GM21390 (cell line): ENCODE data around the gene OLFM2.
"Not testable (repeated sequence)": the region's sequence is repeated elsewhere in the genome, so short reads cannot be mapped to it uniquely, and the experiment has no call there.

Experiments used
- ATAC-seq: cut with Tn5 transposase; IDR thresholded peaks from one replicate; pipeline ENCODE4 v1.9.1; 2021; ENCODE audit not compliant: unreplicated experiment

Gene OLFM2

DNA sequence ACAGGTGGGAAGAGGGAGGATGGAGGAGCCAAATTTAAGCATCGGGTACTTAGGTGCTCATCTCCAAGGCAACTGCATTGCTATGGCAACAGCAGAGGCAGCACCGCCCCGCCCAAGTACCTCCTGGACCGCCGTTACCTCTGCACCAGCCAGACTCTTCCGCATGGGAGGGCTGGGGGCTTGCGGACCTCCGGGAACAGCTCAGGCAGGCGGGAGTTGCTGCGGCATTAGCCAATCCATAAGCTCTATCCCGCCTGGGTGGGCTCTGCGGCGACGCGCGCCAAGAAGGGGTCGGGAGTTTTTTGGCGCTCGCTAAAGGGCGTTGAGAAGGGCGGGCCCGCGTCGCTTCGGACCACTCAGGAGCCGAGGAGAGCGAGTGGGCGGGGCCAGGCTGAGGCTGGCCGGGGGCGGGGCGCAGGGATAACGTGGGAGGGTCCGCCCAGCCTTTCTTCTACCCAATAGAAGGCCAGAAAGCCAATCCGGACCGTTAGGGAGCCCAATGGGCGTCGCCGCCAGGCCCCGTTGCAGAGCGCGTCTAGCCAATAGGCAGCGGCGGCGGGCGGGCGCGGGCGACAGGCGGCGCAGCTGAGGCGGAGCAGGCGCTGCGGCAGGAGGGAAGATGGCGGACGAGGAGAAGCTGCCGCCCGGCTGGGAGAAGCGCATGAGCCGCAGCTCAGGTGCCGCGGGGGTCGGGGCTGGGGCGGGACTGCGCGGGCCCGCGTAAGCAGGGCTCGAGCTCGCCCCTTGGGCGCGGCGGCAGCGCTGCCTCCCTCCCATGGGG is 101.4 kb downstream of the OLFM2 start, which contains the start of gene PIN1:
Gene PIN1, plus strand, starts transcription at position 593 of the 781 bp plus-strand sequence. Its CDS starts 27 bp downstream, at position 620.
- ATAC-seq = peak; percentile 96

GRCh38 chr19:9834307-9834725 is 102.0 kb downstream of the OLFM2 start:
- no peak for ATAC-seq

DNA sequence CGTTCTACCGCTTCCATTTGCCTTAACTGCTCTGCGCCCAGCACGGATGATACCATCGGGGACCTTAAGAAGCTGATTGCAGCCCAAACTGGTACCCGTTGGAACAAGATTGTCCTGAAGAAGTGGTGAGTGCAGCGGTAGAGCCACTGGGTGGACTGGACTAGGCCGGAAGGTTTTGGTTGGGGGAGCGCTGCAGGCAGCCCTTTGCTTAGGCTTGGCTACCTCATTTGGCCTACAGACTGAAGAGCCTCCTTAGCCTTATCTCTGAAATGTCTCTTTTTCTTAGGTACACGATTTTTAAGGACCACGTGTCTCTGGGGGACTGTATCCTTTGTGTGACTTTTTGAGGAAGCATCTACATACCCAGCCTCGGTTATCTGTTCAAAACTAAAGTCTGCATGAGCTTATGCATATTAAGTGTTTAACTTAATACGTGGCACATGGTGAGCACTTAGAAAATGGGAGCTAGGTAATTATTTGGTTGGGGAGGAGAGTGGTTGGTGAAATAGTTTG is 107.7 kb downstream of the OLFM2 start:
- no peak for ATAC-seq

DNA sequence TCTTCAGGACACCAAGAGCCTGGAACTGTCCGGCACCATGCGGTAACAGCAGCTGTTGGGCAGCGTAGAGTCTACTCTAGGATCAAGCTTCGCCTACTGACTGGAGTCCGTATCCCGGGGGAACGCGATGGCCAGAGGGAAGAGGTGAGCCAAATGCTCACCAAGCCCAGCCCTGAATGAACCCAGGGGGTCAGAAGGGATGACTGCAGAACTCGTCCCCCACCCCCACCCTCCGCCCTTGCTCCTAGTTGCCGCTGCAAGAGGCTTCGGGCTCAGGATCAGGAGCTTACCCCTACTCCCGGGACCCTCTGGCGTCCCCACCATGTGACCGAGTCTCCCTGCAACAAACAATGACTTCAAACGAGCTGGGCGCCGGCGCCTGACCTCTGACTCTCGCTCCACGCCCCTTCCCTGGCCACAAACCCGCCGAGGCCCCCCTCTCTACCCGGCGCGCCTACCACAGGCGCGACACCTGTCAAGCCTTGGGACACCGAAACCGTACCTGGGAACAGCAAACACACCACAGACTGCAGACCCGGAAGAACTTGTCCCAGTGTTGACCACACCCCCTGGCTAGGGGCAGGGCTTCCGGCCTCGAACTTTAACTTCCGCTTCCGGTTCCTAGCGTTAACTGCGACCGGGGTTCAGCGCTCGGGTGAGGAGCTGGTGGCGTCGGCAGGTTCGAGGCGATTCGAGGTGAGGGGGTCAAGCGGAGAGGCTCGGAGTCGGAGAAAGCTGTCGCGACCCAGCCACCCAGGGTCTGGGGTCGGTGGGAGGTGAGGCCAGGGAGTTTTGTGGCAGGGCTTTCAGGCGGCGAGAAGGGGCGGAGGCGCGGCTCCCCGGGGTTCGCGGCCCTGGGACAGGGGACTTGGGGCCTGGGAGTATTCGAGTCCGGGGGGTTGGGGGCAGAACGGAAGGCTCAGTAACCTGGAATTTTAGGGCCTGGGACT is 108.8 kb downstream of the OLFM2 start, which contains the start of gene UBL5:
Gene UBL5, plus strand, starts transcription at position 630 of the 950 bp plus-strand sequence. CDS start 420 bp downstream, outside the sequence.
- ATAC-seq = peak; percentile 75

GRCh38 chr19:9823816-9824215 is 112.5 kb downstream of the OLFM2 start:
- no peak for ATAC-seq

DNA sequence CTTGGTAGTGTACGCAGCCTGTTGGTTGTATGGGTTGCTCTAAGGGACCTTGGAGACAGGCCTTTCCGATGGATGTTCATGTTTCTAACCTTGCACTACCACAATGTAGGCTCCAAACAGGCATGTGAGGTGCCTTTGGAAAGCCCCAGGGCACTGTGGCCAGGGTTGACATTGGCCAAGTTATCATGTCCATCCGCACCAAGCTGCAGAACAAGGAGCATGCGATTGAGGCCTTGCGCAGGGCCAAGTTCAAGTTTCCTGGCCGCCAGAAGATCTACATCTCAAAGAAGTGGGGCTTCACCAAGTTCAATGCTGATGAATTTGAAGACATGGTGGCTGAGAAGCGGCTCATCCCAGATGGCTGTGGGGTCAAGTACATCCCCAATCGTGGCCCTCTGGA is 116.3 kb downstream of the OLFM2 start:
- not testable (repeated sequence) for ATAC-seq

DNA sequence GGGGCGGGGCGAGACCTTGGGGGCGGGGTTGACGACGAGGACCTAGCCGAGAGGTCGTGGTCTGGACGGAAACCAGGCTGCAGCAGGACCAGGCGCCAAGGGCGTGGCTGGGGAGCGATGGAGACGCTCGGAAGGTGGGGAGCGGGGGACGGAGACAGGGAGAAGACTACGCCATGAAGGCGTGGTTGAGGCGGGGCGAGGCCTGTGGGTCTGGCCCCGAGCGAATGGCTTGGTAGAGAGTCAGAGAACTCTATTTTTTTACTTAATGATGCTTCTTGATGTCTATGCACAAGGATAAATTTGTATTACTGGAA is 116.8 kb downstream of the OLFM2 start:
- no peak for ATAC-seq

DNA sequence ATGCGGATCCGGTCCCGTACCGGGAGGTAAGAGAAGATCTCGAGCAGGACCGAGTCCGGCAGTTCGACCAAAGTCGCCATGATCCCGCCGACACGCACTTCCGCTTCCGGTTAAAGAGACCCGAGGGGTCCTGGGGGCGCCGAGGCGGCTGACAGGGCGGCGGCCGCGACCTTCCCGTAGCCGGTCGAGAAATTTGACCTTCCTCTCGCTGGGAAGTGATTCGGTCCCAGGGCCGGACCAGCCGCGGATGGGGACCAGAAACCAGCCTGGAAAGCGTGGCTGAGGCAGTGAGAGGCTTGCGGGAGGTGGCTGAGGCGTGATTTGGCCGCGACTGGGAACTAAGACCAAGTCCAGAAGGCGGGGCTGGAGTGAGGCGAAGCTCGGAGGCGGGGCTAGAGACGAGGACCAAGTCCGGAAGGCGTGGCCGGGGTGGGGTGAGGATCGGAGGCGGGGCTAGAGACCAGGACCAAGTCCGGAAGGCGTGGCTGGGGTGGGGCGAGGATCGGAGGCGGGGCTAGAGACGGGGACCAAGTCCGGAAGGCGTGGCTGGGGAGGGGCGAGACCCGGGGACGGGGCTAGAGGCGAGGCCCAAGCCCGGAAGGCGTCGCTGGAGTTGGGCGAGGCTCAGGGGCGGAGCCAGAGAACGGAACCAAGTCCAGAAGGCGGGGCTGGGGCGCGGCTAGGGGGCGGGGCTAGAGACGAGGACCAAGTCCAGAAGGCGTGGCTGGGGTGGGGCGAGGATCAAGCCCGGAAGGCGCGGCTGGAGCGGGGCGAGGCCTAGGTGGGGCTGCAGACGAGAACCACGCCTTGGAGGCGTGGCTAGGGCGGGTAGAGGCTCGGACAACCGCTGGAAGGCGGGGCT is 117.3 kb downstream of the OLFM2 start, which contains the start of gene FBXL12:
Gene FBXL12, minus strand, starts transcription at position 346 of the 862 bp plus-strand sequence. Its CDS starts 266 bp downstream, at position 80.
- peak; percentile 79 for ATAC-seq

DNA sequence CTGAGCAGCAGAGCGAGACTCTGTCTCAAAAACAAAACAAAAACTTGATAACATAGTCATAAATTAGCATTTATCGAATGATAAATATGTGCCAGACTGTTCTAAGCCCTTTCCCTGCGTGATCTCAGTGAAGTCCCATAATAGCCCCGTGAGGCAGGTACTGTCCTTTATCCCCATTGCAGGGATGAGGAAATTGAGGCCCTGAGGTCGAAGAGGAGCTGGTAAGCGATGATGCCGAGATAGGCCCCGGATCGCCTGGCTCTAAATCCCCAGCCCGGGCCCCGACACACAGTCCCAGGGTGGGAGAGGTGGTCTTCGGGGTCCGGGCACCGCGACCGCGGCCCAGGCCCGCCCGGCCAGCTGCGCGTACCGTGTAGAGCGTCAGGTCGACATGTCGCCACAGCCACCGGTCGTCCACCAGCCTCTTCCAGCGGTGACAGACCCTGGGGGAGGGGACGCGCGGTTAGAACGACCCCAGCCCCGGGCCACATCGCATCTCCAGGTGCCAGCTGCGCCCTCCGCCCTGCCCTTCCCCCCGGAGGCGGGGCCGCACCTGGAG is 118.1 kb downstream of the OLFM2 start:
- no peak for ATAC-seq

DNA sequence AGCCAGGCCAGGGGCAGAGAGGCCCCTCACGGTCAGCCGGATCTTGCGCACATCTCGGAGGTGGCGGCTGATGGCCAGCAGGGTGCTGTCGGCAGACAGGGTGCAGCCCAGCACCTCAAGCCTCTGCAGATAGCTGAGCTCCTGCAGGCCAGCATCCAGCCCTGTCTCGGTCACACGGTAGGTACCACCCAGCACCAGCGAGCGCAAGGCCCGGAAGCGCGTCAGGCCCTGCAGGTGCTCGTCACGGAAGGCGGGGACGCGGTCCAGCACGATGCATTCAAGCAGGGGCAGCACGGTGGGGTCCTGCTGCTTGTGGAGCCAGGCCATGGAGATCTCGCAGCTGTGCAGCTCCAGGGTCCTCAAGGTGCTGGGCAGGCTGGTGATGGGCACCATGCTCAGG is 125.2 kb downstream of the OLFM2 start:
- no peak for ATAC-seq

- ATAC-seq = no peak
Observed at GRCh38 chr19:9808855-9809824, 127.2 kb downstream of the OLFM2 start.

DNA sequence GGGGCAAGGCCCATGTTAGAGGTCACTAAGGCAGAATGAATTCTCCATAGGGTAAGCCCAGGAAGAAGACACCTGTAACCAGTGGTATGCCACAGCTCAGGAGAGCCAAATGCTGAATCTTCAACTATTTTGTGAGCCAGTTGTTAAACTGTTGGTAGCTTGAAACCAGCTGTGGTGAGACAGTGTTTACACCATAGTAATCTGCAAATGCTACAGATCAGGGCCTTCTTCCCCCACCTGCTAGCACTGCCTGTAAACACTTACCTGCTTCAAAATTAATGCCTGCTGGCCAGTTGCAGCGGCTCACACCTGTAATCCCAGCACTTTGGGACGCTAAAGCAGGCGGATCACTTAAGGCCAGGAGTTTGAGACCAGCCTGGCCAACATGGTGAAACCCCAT is 129.5 kb downstream of the OLFM2 start:
- no peak for ATAC-seq
